Measurements from ENCODE around the gene PPP2R2C.

Gene PPP2R2C

DNA sequence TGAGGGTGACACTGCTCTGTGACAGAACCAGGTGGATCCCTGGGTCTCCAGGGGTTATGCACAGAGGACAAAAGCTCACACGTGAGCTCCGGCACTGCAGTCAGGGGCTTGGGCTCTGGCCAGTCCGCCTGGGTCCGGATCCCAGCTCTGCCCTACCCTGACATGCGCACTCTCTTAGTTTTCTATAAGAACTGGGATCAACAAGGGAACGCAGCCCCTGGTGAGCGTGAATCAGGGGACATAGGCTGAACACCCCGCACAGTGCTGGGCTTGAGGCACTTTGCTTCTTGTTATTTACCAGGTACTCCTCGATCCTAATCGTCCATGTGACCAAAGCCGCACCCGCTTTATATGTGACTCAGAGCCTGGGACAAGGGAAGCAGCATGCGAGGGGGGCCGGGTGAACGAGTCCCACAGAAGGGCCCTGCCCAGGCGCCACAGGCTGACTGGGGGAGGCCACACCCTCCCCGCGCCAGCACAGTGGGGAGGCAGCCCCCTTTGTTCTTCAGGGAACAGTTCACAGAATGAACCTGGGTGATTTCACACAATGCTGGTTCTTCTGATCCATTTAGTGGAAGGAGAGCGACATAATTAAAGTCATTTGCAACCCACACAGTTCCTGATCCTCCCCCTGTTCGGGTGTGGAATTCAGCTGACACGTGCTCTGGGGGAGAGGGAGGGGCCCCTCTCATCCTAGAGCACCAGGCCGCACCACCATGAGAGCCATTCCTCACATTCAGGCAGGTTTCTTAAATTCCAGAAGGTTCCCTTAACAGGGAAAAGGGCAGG, 147.2 kb downstream of the PPP2R2C start:
- DNase-seq, result no peak

DNA sequence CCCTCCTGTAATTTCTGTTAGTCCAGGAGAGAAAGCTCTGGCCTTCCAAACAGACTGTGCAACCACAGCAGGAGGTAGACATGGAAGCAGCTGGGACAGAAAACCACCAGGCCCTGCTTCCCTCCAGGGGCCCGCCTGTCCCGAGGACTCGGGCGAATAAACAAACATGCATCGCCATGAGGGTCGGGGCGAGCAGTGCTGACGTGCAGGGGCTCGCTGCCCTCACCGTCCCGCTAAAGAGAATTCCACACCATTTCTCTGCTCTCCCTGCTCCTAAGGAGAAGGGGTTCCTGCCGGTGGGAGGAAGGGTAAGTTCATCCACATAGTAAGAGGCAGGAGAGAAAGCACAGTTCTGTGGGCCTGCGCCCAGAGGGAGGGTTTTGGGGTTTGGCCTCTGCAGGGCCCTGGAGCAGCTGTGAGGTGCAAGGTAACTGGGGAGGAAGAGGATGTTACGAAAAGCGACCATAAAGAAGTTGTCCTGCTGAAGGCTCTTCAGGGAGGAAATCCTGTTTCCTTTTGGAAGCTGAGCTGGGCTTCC, 147.9 kb downstream of the PPP2R2C start:
- no peak for DNase-seq

DNA sequence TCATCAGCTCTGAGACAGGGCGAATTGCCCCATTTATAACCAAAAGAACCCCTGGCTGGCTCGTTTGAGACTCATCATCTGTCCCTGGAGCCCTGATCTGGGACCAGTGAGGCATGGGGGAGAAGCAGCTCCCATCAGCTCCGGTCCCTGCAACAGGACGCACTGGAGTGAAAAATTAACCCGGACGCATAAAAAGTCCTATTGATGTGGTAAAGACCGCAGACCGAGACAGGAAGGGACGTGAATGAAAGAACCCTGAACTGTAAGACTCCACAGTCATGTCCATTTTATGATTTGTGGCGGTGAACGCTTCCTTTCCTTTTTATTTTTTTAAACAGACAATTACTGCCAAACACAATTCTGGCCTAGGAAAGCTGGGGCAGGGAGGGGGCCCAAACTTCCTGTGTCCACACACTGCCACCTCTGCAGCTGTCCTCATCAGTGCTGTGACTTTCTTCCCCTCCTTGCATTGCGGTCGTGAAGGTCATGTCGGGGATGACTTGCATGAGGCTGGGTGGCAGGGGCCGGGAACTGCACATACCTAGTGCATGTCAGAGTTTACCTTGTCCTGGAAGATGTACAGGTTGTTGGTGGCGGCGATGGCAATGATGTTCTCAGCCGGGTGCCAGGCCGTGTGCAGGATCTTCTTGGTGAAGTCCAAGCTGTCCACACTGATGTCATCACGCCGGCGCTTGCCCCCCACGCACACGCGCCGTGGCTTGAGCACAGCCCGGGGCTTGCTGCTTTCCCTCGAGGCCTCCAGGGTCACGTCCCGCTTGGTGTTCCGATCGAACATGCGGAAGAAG, 149.4 kb downstream of the PPP2R2C start:
- DNase-seq, result no peak

DNA sequence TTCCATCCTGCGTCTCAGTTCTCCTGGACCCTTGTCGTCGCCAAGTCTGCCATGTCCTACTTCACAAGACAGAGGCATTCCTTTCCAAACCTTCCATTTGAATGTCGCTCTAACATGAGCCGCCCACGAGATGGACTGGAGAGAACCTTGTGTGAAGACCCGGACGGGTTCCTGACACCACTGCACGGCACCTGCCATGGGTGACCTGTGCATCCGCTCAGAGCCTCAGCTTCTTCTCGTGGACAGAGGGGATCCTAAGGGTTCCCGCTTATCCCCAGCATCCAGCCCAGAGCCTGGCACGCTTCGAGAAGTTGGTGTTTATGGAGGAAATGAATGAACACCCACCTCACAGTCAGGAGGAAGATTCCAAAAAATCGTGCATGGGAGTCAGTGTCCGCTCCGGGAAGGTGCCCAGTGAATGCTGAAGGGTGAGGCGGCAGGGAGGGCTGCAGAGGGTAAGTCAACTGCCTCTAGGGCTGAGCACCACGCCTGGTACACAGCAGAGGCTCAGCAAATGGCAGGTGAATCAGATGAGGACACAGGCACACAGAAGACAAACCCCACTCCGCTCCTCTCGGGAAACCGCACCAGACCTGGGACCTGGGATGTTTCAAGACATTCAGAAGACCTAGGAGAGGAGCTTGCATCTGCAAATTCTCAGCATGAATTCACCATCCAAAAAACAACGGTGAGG, 150.2 kb downstream of the PPP2R2C start:
- no peak for DNase-seq

DNA sequence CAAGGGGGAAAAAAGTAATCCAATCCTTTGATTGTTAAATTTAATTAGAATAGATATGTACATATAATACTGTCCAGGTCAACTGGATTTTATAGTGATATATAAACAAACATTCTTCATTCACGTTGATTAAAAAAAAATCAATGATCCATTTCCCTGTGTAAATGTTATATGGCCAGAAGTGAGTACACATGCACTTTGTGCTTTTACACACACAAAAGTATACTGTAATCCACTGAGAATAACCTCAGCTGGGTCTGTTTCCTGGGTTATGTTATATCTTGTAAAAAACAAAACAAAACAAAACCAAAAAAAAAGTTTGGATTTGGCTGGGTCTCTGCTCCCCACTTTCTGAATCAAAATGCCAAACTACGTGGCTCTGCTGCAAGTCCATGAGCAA, 151.1 kb downstream of the PPP2R2C start:
- DNase-seq, result no peak

DNA sequence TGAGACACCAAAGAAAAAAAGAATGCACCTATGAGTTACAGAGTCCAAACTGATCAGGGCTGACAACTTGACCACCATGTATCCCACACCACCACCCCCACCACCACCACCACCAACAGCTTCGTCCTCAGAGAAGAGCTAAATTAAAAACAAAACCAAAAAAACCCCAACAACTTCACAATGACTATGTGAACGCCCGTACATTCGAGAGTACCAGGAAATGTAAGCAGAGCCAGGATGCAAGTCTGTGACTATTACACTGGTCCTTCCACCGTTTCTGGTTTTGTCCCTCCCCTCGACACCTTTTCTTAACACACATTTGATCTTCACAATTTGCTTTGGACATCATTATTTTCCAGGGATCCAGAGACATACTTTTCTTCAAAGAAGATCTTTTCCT, 151.8 kb downstream of the PPP2R2C start:
- DNase-seq, result no peak

DNA sequence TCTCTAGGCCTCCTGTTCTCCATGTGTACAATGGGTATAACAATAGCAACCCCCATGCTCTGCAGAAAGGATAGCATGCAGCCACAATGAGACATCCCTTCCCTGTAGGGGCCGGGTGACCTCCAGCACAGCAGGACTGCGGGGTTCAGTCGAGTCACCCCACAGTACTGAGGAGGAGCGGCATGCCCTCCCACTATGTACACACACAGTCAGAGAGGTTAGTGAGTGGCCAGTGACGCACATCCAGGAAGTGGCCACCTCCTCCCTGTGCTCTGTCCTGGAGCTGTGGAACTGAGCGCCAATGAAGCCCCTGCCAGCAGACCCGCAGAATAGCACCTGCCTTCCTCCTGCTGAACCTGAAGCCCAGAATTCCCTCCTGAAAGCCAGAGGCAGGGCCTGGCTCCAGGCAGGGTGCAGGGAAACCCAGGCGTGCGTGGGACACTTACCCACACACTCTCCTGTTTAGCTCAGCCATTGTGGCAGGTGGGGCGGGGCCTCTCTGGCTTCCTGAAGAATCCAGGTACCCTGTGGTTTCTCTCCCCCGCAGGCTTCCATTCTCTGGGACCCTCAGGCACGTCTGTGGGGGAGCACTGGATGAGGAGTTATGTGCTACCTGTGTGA, 152.8 kb downstream of the PPP2R2C start:
- no peak for DNase-seq

DNA sequence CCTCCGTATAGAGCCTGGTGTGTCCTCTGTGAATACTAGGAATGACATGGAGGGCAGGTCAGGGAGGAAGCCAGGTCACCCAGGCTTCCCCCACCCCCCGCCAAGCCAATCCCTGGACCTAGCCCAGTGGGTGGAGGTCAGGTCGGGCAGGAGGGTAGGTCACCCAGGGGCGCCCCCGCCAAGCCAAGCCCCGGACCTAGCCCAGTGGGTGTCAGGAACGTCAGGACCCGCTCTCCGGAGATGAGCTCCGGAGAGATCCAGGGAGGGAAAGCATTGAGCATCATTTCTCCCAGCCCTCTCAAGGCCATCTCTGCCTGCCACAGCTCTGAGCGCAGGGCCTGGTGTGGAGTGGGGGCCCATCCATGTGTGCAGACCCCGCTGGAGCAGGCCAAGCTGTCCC, 154.2 kb downstream of the PPP2R2C start:
- DNase-seq, result no peak

DNA sequence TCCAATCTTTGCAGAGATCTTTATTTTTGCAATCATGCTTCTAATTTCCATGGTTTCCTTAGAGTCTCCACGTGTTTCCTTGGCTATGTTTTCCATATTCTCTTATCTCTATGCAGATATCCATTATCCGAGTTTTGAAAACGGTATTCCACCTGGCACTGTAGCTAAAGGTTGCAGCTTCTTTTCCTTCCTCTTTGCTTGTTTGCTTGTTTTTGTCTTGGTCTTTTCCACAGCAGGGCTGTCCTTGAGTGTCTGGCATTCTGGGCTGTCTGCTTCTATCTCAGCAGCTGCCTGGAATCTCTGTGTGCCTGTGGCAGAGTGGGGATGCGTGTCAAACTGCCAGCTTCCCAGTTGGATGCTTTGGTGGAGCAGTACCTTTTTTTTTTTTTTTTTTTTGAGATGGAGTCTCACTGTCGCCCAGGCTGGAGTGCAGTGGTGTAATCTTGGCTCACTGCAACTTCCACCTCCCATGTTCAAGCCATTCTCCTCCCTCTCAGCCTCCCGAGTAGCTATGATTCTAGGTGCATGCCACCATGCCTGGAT, 155.9 kb downstream of the PPP2R2C start:
- DNase-seq, result no peak

DNA sequence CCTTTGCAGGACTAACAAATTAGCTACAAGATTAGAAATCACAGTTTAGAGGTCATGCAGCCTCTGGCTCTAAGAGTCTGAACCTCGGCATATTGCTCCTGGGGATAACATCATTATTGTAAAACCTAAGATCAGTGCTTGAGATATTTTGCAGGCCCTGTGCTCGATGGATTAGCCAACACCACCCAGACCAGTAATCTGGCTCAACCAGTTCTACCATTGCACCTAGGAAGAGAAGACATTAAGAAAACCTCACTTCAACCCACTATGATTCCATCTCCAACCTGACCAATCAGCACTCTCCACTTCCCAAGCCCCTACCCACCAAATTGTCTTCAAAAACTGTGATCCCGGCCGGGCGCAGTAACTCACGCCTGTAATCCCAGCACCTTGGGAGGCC, 159.2 kb downstream of the PPP2R2C start:
- no peak for DNase-seq

DNA sequence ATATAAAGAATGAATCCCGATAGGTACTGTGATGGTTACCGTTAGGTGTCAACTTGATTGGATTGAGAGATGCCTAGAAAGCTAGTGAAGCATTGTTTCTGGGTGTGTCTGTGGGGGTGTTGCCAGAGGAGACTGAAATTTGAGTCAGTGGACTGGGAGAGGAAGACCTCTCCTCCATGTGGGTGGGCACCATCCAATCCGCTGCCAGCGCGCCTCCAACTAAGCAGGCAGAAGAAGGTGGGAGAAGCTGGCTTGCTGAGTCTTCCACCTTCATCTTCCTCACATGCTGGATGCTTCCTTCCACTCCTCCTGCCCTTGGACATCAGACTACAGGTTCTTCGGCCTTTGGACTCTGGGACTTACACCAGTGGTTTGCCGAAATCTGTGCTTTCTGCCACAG, 162.6 kb downstream of the PPP2R2C start:
- no peak for DNase-seq

DNA sequence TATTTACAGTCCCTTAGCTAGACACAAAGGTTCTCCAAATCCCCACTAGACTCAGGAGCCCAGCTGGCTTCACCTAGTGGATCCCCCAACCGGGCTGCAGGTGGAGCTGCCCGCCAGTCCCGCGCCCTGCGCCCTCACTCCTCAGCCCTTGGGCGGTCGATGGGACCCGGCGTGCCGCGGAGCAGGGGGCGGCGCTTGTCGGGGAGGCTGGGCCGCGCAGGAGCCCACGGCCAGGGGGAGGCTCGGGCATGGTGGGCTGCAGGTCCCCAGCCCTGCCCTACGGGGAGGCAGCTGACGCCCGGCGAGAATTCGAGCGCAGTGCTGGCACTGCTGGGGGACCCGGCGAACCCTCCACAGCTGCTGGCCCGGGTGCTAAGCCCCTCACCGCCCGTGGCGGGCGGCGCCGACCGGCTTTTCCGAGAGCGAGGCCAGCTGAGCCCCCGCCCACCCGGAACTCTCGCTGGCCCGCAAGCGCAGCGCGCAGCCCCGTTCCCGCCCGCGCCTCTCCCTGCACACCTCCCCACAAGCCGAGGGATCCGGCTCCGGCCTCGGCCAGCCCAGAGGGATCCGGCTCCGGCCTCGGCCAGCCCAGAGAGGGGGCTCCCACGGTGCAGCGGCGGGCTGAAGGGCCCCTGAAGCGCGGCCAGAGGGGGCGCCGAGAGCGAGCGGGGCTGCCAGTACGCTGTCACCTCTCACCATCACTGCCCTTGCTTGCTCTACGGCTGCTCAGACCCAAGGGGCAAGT, 163.3 kb downstream of the PPP2R2C start:
- no peak for DNase-seq

DNA sequence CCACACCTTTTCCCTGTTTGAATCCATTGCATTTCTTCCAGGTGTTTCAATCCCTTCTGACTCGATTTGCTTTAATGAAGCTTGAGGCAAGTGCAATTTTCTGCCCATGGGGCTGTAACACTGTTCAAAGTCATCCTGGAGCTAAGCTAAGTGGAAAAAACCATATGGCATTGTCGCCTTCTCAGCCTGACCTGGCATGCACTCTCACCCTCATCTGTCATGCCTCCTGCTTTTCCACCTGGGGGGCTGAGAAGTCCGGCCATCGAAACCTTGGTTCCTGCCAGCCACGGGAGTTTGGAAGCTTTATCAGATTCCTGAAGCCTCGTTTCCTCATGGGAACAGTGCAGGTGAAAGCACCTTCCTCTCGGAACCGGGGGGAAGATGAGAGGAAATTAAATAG, 164.5 kb downstream of the PPP2R2C start:
- DNase-seq, result no peak

DNA sequence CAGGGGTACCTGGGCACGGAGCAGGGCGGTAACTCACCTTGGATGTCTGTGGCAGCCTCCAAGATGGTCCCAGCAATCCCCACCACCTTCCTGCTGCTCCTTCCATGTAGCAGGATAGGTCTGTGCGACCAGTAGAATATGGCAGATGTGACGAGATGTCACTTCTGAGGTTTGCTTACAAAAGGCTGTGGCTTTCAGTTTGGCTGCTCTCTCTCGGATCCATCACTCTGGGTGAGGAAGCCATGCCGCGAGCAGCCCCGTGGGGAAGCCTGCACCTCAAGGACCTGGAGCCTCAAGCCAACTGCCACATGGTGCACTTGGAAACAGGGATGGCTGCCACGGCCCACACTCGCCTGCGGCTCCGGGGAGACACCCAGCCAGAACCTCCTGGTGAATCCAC, 165.2 kb downstream of the PPP2R2C start:
- no peak for DNase-seq

DNA sequence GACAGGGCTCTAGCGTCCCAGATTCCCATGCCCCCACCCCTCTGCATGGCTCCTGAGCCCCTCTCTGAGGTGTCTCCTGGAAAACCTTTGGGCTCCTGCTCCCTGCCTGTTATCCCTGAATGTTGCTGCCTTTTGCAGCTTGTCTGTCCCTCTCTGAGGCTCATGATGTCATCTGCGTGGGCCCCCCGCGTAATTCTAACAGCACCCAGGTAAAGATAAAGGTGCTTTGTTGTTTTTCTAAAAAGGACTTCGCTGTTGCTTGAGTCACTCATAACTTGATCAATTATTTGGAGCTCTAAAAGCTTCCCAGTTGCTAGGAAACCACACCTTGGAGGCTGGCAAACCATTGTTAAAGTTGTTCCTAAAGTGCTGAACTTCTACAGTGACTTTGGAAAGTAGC, 166.1 kb downstream of the PPP2R2C start:
- no peak for DNase-seq

DNA sequence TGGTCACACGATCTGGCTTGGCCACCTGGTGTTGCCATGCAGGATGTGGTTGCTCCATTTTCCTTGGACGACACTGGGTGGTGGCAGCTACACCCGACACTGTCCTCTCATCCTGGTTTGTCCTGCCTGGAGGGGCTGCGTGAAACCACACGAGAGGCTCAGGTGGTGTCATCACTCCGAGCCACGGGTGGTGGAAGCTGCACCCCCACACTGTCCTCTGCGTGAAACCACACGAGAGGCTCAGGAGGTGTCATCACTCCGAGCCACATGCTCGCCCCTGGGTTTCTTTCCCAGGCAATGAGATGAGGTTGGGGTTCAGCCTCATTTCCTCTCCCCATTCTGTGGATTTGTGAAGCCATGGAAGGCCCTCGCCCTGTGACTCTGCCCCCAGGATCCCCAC, 168.5 kb downstream of the PPP2R2C start:
- no peak for DNase-seq

DNA sequence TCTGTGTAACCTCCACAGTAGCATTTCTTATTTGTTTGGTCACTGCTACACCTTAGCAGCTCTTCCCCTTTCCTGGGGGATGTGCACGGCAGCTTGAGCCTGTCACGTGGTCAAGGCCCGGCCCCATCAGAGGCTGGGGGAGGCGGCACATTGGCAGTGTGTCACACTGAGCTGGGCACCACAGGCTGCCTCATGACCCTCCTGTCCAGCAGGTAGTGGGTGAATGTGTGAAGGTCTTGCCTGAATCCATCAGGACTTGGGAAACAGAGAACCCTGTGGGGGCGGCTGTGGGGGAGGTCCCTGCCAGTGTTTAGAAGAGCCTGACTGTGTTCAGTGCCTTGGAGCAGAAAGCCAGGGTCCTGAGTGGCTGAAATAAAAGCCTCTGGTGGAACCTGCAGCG, 169.5 kb downstream of the PPP2R2C start:
- no peak for DNase-seq

DNA sequence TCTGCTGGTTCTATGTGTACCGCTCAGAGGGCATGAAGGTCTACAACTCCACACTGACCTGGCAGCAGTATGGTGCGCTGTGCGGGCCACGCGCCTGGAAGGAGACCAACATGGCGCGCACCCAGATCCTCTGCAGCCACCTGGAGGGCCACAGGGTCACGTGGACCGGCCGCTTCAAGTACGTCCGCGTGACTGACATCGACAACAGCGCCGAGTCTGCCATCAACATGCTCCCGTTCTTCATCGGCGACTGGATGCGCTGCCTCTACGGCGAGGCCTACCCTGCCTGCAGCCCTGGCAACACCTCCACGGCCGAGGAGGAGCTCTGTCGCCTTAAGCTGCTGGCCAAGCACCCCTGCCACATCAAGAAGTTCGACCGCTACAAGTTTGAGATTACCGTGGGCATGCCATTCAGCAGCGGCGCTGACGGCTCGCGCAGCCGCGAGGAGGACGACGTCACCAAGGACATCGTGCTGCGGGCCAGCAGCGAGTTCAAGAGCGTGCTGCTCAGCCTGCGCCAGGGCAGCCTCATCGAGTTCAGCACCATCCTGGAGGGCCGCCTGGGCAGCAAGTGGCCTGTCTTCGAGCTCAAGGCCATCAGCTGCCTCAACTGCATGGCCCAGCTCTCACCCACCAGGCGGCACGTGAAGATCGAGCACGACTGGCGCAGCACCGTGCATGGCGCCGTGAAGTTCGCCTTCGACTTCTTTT, 170.5 kb downstream of the PPP2R2C start:
- DNase-seq, result no peak

DNA sequence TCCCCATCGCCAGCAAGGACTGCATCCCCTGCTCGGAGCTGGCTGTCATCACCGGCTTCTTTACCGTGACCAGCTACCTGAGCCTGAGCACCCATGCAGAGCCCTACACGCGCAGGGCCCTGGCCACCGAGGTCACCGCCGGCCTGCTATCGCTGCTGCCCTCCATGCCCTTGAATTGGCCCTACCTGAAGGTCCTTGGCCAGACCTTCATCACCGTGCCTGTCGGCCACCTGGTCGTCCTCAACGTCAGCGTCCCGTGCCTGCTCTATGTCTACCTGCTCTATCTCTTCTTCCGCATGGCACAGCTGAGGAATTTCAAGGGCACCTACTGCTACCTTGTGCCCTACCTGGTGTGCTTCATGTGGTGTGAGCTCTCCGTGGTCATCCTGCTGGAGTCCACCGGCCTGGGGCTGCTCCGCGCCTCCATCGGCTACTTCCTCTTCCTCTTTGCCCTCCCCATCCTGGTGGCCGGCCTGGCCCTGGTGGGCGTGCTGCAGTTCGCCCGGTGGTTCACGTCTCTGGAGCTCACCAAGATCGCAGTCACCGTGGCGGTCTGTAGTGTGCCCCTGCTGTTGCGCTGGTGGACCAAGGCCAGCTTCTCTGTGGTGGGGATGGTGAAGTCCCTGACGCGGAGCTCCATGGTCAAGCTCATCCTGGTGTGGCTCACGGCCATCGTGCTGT, 171.2 kb downstream of the PPP2R2C start:
- no peak for DNase-seq

DNA sequence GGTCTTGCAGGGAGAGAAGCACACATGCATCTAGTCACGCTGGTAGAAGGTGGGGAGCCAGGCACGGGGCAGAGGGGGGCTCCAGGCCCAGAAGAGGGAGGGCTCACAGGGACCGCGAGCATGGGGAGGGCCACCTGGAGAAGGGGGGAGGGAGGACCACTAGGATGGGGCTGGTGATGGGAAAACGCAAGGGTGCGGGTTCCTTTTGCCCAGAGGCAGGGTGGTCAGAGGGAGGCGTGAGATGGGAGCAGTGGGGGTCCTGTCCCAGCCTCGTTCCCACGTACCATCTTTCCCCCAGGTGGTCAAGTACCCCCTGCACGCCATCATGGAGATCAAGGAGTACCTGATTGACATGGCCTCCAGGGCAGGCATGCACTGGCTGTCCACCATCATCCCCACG, 172.1 kb downstream of the PPP2R2C start:
- DNase-seq, result no peak

DNA sequence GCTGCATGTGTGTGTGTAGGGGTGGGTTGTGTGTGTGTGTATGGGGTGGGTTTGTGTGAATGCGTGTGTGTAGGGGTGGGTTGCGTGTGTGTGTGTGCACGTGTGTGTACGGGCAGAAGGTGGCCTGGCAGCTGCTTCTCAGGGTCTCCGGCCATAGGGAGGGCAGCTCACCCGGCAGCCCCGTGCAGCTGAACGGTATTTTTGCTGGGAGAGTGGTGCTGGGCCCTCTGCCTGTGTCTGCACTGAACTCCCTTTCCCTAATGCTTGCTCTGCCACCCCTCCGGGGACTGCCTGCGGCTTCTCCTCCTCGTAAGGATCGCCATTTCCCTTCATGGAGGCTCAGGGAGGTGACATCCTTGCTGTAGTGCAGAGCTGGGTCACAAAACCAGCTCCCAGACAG, 172.5 kb downstream of the PPP2R2C start:
- DNase-seq, result no peak

All from fibroblast of skin of right quadriceps (primary cell).